Posterior vena cava (tissue), 2 donors: ENCODE data around the gene USP6. TPM values are rescaled to one million over a fixed set of nuclear protein-coding genes. Genes with fewer than 3 reads are reported as not detected.
"Not testable (repeated sequence)": the region's sequence is repeated elsewhere in the genome, so short reads cannot be mapped to it uniquely, and the experiment has no call there.

ENCODE experiments used
- DNase-seq: peaks from one replicate; pipeline ENCODE4 v3.0.0-alpha.2; 2020; ENCODE audit warnings: low spot score
- intact Hi-C, 2 donors: fragments of 100-400 bp; cut with DNase I; formaldehyde crosslinking; loops; one replicate each; pipeline versions ENCODE4 v1.14.1 to v1.14.2; 2022 to 2023
- total RNA-seq, 2 donors: library from RNA; stranded (reverse); fragmentation: NEBNext Ultra II Directional; extraction: Animal tissue kit (Norgen Biotek cat#: 25700); gene quantifications; one replicate each; pipeline ENCODE4 v1.2.1, GENCODE V29; 2021
- donor health status: DM: yes; HTN: yes; CAD: no.
- donor health status: DM: yes; HTN: yes; CAD: no.

Gene USP6
- total RNA-seq, 2 donors from 2014 or later, result 0.19 TPM; not detected in 1

DNA sequence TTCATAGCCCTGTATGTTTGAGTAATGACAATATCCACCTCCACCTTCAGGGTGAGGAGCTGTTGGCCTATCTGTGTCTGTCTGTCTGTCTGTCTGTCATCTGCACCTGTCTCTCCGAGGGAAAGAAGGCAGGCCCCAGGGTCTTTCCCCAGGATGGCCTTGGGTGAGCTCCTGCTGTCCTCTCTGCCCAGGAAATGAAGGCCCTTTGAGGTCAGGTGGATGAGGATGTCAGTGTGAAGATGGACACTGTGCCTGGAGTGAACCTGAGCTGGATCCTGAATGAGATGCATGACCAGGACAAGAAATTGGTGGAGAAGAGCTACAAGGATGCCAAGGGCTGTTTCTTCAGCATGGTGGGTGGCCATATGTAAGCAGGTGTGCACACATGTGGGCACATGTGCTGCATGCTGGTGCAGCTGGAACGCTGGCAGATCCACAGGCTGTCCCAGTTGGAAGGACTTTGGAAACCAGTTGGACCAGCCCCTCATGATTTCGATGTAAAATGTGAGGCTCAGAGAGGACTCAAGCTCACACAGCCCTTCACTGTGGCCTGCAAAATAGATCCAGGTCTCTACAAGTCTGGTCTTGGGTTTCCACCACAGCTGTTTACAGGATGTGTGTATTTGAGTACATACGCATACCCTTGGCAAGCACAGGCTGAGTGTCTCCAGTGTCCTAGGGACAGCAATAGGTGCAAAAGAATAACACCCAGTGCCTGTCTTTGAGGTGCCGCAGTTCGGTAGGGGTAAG, 4.8 kb downstream of the USP6 start:
- intact Hi-C loops, result not testable (repeated sequence)
- peak; percentile 54 for DNase-seq

DNA sequence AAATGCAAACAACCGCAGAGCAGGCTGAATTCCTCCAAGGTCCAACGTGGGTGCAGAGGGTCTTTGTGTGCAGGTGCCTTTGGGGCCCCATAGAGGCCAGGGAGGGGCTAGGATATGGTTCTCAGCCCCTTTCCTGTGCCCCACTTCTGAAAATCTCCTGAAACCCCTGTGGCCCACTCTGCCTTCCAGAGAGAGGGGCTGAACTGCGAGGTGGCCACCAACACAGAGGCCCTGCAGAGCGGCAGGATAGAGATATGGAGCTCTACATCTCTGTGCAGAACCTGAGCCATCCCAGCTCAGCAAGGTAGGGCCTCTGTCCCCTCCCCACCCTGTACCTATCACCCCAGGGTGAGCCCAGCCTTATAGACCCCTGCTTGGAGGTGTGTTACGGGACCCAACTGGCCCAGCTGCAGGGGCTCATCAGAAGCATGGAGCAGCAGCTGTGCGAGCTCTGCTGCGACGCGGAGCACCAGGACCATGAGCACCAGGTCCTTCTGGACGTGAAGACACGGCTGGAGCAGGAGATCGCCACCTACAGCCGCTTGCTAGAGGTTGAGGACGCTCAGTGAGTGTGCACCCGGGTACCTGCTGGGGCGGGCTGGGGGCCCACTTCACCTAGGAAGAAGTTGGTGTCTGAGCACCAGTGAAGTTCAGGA, 5.5 kb downstream of the USP6 start:
- intact Hi-C loops, result no loop called here
- peak; percentile 72 for DNase-seq

DNA sequence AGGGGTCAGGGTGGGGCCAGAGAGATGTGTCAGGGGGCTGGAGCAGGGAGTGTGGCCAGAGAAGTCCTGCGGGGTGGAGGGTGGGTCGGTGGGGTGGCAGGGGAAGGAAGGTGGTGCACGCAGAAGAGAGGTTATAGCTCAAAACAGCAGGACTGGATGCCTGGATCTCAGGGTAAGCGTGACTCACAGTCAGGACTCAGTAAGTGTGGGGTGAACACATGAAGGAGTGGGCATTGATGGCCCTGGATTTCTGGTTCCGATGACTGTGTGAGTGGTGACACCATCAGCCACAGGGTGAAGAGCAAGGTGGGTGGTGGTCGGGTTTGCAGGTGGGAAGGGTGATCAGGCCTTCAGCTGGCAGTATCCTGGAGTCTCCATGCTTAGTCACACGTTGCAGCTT, 6.2 kb downstream of the USP6 start:
- DNase-seq, result peak; percentile 32

DNA sequence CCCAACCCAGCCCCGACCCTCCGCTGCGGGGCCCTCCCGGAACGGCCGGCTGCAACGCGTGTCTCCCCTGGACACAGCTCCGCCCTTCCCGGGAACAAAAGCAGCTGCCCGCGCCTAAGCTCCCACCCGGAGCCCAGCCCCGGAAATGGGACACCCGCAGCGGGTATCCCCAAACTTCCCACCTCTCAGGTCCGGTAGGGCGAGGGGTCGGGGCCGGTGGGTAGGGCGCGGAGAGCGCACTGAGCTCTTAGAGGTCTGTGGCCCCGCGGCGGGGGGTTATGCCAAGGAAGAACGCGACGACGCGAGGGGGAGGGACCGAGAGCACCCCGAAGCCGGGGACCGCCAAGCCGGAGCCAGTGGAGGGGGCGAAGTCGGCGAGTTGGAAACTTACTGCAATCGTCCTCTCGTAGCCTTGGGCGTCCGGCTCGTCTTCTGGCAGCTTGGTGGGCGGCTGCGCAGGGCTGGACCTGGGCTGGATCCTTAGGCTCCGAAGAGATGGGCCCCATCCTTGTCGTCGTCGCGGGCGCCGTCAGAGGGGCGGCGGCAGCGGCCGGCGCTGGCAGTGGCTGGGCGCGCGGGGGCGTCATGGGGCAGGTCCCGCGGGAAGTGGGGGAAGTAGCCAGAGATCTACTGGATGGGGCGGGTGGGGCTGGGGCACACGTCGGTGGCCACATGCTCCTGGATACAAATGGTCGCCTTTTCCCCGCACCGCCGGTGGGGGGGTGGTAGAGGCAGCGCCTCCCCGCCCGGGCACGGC, 6.9 kb downstream of the USP6 start:
- intact Hi-C loops, result no loop called here
- DNase-seq, result peak; percentile 79

More for the DNA sequence above, 6.2 kb downstream of the USP6 start:
- intact Hi-C loops, result not testable (repeated sequence)

DNA sequence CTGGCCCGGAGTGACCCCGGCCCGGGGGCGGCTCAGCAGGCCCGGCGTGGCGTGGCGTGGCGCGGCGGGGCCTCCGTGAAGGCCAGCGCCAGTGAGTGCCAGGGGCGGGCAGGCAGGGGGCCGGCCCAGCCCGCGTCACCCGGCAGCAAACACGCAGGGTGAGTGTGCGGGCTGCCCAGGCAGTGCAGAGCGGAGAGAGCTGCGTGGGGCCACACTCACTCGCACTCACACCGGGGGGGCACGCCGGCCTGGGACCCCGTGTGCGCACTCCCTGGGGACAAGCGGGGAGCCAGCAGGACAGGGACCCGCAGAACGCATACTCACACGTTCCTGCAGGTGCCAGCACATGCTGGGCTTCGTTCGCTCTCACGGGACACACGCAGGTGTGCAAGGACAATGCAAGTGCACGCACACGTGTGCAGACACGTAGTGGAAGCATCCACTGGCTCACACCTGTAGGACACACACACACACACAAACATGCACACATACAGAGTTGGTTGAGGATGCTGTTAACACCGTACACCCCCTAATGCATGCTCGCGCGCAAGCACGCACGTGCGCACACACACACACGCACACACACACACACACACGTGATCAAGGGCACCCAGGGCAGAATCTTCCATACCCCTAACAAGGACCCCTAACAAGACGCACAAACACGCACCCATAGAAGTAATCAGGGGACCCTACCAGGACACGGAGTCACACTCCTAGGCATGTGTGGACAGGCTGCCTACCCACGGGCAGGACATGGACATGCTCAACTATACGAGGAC, 7.7 kb downstream of the USP6 start:
- intact Hi-C loops, result no loop called here

DNA sequence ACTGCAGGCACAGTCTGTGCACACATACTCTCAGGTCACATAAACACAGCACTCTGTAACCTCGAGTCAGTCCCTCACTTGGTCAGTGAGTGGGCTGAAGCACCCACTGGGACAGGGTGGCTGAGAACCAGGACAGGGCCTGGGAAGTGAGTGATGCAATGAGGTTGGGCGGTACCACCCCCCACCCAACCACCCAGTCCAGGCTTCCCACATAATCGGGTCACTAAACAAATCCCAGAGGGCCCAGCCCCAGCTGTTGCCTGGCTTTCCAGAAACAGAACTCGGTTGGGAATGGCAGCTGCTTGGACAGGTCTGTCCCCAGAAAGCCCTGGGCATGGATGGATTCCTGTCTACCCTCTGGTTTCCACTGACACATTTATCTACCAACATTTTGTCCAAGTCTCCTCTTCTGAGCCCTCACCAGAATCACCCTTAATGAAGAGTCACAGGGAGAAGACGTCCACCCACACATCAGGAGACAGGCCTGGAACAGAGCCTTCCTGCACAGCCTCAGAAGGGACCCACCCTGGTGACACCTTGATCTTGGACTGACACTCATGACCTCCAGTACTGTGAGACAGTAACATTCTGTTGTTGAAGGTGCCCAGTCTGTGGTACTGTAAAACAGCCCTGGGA, 8.4 kb downstream of the USP6 start:
- peak; percentile 26 for DNase-seq
- intact Hi-C loops, result not testable (repeated sequence)

More for the DNA sequence above, 7.7 kb downstream of the USP6 start:
- peak; percentile 76 for DNase-seq

DNA sequence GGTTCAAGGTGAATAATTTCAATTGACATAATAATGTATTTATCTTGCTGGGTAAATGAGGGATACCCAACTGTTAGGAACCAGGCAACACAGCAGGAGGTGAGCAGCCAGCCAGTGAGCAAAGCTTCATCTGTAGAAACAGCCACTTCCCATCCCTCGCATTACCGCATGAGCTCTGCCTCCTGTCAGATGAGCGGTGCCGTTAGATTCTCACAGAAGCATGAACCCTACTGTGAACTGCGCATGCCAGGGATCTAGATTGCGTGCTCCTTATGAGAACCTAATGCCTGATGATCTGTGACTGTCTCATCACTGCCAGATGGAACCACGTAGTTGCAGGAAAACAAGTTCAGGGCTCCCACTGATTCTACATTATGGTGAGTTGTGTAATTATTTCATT, 9.1 kb downstream of the USP6 start:
- intact Hi-C loops, DNase-seq: not testable (repeated sequence)

DNA sequence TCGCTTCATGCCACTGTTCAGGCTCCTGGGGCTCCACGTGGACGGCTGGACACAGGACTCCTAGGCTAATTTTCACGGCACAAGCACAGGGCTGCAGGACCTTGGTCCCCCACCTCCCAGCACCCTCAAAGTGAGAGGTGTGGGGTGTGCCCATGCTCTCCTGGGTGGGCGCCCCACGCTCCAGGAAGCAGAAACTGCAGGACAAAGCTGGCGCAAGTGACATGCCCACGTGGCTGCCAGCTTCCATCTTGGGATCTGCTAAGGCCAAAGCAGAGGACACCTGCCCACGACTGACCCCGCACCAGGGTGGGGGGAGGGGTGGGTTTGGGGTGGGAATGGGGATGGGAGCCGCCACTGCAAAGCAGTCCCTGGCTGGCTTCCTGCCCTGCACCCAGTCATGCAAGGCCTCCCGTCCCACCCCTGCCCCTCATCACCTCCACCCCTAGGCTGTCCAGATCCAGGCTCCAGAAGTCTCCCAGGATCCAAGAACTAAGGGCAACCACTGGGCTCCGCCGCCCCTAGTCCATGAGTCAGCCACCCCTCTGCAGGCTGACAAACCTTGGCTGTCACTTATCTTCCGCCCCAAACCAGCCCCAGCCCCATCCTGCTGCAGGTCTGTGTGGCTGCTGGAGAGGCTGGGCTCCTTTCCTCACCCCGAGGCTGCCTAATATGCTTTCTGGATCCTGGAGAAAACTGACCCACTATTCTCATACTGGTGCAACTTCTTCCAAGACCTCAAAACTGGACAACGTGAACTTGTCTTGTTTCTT, 11.1 kb downstream of the USP6 start:
- intact Hi-C loops, result no loop called here
- peak; percentile 70 for DNase-seq

DNA sequence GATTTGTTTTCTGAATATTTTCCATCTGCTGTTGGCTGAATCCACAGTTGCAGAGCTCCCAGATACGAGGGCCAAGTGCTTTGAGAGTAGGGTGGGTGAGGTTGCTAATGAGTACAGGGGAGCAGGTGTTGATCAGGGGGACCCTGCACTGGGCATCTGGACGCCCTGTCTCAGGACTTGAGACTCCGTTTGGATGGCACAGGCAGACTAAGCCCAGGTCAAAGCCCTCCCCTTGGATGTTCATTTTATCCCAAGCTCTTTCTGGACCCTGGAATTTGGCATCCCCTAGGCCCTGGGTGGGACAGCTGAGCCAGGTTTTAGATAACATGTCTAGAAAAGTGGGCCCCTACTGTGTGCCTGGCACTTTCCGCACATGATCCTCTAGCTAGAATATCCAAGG, 12.1 kb downstream of the USP6 start:
- intact Hi-C loops, result no loop called here
- DNase-seq, result peak; percentile 34

DNA sequence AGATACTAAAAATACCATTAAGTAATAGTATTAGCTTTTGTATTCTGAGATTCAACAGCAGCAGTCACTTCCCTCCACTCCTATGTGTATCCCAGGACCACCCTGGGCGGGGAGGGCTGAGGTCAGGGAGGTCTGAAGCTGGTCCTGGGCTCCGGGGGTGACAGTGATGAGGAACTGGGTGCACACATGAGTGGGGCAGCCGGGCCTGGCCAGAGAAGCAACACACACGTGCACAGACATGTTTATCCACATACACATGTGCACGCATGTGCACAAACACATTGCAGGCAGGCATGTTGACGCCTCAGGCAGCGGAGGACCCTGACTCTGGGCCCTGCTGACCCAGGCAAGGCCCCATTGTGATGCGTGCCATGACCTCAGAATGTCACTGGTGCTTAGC, 12.6 kb downstream of the USP6 start:
- DNase-seq, result peak; percentile 22
- intact Hi-C loops, result not testable (repeated sequence)

DNA sequence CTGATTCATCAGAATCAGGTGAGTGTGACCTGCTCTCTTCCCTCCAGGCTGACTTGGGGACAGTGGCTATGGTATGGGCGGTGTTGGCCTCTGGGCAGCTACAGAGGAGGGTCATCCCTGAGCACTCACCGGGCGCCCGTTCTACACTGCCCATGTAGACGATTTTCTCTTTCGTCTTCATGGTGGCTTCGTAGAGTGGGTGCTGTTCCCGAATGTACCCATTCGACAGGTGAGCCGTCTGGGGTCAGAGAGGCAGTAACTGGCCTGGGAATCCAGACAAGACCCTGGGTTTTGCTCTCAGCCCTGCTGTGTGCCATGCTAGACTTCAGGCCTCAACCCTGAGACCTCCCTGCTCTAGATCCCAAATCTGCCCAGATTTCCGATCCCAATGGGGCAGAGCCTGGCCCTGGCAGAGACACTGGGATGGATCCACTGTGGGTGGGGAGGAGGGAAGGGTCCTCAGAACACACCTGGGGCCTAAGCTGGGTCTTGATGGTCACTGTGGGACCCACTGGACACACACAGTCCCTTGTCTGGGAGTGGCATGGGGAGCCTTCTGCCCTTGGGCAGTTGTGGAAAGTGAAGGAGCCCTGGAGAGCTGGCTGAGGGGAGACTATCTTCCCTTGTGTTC, 13.2 kb downstream of the USP6 start:
- peak; percentile 64 for DNase-seq
- intact Hi-C loops, result no loop called here

DNA sequence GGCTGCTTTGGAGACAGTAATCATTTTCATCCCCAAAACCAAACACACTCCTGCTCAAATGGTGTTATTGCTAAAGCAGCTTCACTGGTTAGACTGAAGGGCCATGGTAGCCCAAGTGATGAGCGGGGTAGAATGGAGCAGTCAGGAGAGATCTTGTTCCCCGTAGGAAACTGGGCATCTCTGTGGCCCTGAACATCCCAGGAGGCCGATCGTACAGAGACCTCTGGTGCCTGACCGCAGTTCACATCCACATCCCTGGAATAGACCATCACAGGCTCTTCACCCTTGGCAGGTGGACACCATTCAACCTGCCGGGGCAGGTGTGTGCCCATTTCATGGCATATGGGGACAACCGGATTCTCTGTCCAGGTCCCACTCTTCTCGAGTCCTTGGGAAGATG, 13.9 kb downstream of the USP6 start:
- intact Hi-C loops, result not testable (repeated sequence)
- peak; percentile 12 for DNase-seq

DNA sequence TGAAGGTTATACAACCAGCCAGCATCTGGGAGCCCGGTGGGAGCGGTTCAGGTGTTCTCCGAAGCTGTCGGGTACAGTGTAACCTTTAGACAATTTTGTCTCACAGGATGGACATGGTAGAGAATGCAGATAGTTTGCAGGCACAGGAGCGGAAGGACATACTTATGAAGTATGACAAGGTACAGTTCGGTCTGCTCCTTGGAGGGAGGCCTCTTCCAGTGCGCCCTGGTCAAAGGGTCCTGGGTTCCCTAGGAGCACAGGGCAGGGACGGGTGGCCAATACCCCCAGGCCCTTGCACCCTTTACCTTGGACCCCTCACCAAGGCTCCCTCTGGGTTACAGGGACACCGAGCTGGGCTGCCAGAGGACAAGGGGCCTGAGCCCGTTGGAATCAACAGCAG, 14.4 kb downstream of the USP6 start:
- DNase-seq, intact Hi-C loops: not testable (repeated sequence)

DNA sequence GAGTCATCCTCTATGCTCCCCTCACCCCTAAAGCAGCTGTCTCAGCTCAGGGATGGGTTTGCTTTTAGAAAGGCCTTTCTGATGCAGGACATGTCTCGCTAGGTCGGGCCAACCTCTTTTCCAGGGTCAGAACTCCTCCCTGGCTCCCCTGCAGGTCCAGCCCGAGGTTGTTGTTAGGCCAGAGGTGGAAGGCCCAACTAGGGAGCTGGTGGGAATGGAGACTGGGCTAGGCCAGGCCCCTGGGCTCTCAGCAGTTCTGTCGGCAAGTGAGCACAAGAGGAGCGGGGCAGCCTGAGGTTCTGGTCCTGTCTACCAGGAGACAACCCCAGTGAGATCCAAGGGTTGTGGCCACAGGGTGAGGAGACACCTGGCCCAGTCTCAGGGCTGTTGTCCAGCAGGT, 14.9 kb downstream of the USP6 start:
- peak; percentile 79 for DNase-seq
- intact Hi-C loops, result not testable (repeated sequence)

DNA sequence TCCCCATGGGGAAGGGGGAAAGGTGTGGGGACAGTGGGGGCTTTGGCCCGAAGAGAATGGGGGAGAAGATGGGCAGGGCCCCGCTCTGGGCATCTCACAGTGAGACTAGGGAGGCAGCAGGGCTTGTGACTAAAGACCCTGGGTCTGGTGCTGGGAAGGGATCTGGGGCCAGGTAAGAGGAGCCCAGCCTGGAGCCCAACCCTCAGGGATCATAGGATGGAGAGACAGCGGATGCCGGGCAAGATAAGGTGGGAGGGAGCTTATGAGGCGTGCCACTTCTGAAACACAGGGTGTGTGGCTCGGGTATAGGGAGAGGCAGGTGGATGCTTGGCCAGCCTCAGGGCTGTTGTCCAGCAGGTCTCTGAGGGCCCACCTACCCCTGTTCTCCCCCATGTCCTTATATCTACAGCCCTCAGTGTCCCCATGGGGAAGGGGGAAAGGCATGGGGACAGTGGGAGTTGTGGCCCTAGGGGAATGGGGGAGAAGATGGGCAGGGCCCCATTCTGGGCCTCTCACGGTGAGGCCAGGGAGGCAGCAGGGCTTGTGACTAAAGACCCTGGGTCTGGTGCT, 15.4 kb downstream of the USP6 start:
- no peak for DNase-seq
- intact Hi-C loops, result no loop called here

DNA sequence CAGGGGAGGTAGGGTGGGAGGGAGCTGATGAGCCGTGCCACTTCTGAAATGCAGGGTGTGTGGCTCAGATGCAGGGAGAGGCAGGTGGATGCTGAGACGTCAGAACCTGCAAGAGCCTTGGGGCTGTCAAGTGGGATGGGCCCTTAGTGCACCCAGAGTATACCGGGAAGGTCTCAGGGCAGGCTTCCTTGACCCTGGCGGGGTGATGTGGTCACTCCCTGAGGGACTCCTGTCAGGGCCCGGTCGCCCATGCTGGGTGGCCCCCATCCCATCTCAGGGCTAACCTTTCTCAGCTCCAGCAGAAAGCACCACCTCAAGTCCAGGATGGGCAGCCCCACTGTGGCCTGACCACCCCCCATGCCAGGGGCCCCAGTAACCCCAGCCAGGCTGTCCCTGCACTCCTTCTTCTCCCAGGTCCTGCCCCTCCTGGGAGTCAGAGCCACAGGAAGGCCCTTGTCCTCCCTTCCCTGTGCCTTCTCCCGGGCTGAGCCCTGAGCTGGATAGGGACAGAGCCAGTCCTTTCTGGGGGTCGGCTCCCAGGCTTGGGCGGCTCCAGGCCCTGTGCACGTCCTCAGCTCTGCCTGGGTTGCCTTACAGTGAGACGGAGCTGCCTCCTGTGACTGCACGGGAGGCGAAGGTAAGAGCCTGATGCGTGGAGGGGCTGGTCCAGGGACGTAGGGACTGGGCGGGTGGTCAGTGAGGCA, 16.1 kb downstream of the USP6 start:
- intact Hi-C loops, result not testable (repeated sequence)
- peak; percentile 66 for DNase-seq
